B cell (primary cell): ENCODE data around the gene LARGE1. TPM values are rescaled to one million over a fixed set of nuclear protein-coding genes. Genes with fewer than 3 reads are reported as not detected.
"Not testable (repeated sequence)": the region's sequence is repeated elsewhere in the genome, so short reads cannot be mapped to it uniquely, and the experiment has no call there.

ENCODE experiments used
- ATAC-seq: fragments of 200-7000 bp; cut with Tn5 transposase; one replicate; pipeline ENCODE4 v1.10.0; 2021; ENCODE audit warnings: low read depth, mild to moderate bottlenecking, moderate number of reproducible peaks, moderate library complexity
- CTCF ChIA-PET: fragments of 350-600 bp; sonication (Branson Sonifier 250); formaldehyde crosslinking; loops from one replicate; lab custom pipeline; 2021; ENCODE audit warnings: antibody characterized with exemption, inconsistent platforms; lab: Charles Lee
- POLR2A ChIA-PET: fragments of 350-600 bp; sonication (Branson Sonifier 250); formaldehyde crosslinking; loops from one replicate; lab custom pipeline; 2021; ENCODE audit warnings: antibody characterized with exemption; lab: Charles Lee
- DNase-seq: peaks from one replicate; pipeline ENCODE4 v3.0.0; 2013
- H2AFZ ChIP-seq: 2 replicates; pipeline ENCODE4 v1.6.1; 2012; ENCODE audit warnings: mild to moderate bottlenecking, low read depth, low read length; ENCODE audit not compliant: insufficient read depth, poor library complexity, severe bottlenecking
- H3K27ac ChIP-seq, 2 donors: 1 replicate in 1 of 2; 2 replicates in 1 of 2; pipeline ENCODE4 v1.5.1; 2012 to 2013; ENCODE audit warnings: low read length in 2 of 2, mild to moderate bottlenecking in 2 of 2, moderate library complexity in 1 of 2
- H3K27me3 ChIP-seq, 4 experiments: fragments of 200-600 bp in 1 of 4; sonication (generic) in 1 of 4; replicated peaks in 1 of 4; 1 replicate in 2 of 4; 2 replicates in 2 of 4; pipeline versions ENCODE4 v1.6.1 to v1.7.0; 2013 to 2016; ENCODE audit warnings: low read length in 3 of 4, mild to moderate bottlenecking in 2 of 4, mixed read lengths in 1 of 4, moderate library complexity in 1 of 4; ENCODE audit not compliant: insufficient read depth in 4 of 4, control insufficient read depth in 3 of 4; ENCODE audit errors: control extremely low read depth in 1 of 4
- H3K36me3 ChIP-seq, 2 experiments: replicated peaks in 1 of 2; 1 replicate in 1 of 2; 2 replicates in 1 of 2; pipeline versions ENCODE4 v1.6.1 to v1.7.1; 2013; ENCODE audit warnings: low read length in 1 of 2; ENCODE audit not compliant: insufficient read depth in 2 of 2, control insufficient read depth in 1 of 2; ENCODE audit errors: control extremely low read depth in 1 of 2, extremely low read depth in 1 of 2
- H3K4me1 ChIP-seq, 2 donors: fragments of 200-600 bp in 1 of 2; sonication (generic) in 1 of 2; 1 replicate in 1 of 2; 2 replicates in 1 of 2; pipeline versions ENCODE4 v1.5.1 to v1.6.1; 2013 to 2017; ENCODE audit warnings: low read length in 2 of 2; ENCODE audit not compliant: control insufficient read depth in 2 of 2, insufficient read depth in 2 of 2
- H3K4me2 ChIP-seq: replicated peaks from 2 replicates; pipeline ENCODE3; 2012; ENCODE audit warnings: mild to moderate bottlenecking, low read depth, low read length; ENCODE audit not compliant: poor library complexity, severe bottlenecking
- H3K4me3 ChIP-seq, 5 experiments: fragments of 200-600 bp in 1 of 5; sonication (generic) in 1 of 5; 1 replicate in 3 of 5; 2 replicates in 2 of 5; pipeline versions ENCODE4 v1.5.1 to v1.7.0; 2011 to 2016; ENCODE audit warnings: low read length in 4 of 5, mild to moderate bottlenecking in 4 of 5, low read depth in 2 of 5, control low read depth in 1 of 5, moderate library complexity in 1 of 5; ENCODE audit not compliant: insufficient read depth in 1 of 5; ENCODE audit errors: control extremely low read depth in 1 of 5, extremely low read depth in 1 of 5
- H3K79me2 ChIP-seq: fragments of 200-600 bp; sonication (generic); one replicate; pipeline ENCODE4 v1.6.0; 2016; ENCODE audit warnings: low read length; ENCODE audit not compliant: control insufficient read depth, insufficient read depth
- H3K9ac ChIP-seq: fragments of 200-600 bp; sonication (generic); 2 replicates; pipeline ENCODE4 v1.6.1; 2017; ENCODE audit warnings: mild to moderate bottlenecking, low read length, moderate library complexity
- H3K9me3 ChIP-seq, 3 donors: one replicate each; pipeline versions ENCODE4 v1.6.1 to v1.7.1; 2013; ENCODE audit warnings: low read length in 2 of 3; ENCODE audit not compliant: control insufficient read depth in 2 of 3, insufficient read depth in 1 of 3; ENCODE audit errors: control extremely low read depth in 1 of 3
- H4K20me1 ChIP-seq: 2 replicates; pipeline ENCODE4 v1.6.0; 2012; ENCODE audit warnings: mild to moderate bottlenecking, low read length; ENCODE audit not compliant: insufficient read depth, control insufficient read depth, poor library complexity, severe bottlenecking
- H3K27ac Mint-ChIP-seq: one replicate; pipeline ENCODE4 v1.8.0; 2021; ENCODE audit warnings: mixed read lengths
- H3K27me3 Mint-ChIP-seq: one replicate; pipeline ENCODE4 v1.8.0; 2021; ENCODE audit warnings: mixed read lengths
- H3K4me1 Mint-ChIP-seq: one replicate; pipeline ENCODE4 v1.8.0; 2021; ENCODE audit warnings: mixed read lengths
- H3K4me3 Mint-ChIP-seq: one replicate; pipeline ENCODE4 v1.8.0; 2021; ENCODE audit warnings: mixed read lengths
- H3K9me3 Mint-ChIP-seq: one replicate; pipeline ENCODE4 v1.8.0; 2022; ENCODE audit warnings: mixed read lengths; ENCODE audit not compliant: insufficient read depth
- CTCF ChIP-seq: fragments of 200-600 bp; IDR thresholded peaks from one replicate; pipeline ENCODE4 v1.8.0; 2022; ENCODE audit warnings: antibody characterized with exemption, mild to moderate bottlenecking
- EZH2 ChIP-seq: IDR thresholded peaks from 2 replicates; pipeline ENCODE4 v1.6.1; 2012; ENCODE audit warnings: borderline replicate concordance, low read depth, mild to moderate bottlenecking, moderate library complexity, low read length; ENCODE audit not compliant: insufficient read depth, poor library complexity, severe bottlenecking
- WGBS: methylation state at CpG from one replicate; pipeline ENCODE4 v1.1.5; 2013; ENCODE audit warnings: missing lambda C conversion rate; ENCODE audit not compliant: insufficient coverage; 5-methylcytosine and 5-hydroxymethylcytosine counted together
- intact Hi-C: fragments of 100-400 bp; cut with micrococcal nuclease; formaldehyde crosslinking; loops from one replicate; pipeline ENCODE4 v1.10.0; 2022
- polyA plus RNA-seq: library from polyadenylated mRNA; depleted of rRNA; stranded (reverse); fragments of >200 nt; gene quantifications from 2 replicates; pipeline ENCODE4 v1.2.3, GENCODE V29; 2012
- total RNA-seq, 2 donors: library from RNA; stranded (reverse); fragments of 120-200 nt in 1 of 2; gene quantifications; 1 replicate in 1 of 2; 2 replicates in 1 of 2; pipeline versions ENCODE4 v1.2.3 to v1.2.4, GENCODE V29; 2013 to 2022

The LARGE1 gene
- total and polyA plus RNA-seq, 2 donors (not counting 1 experiment from before 2014, with no cell fraction given), result 20.7 to 82.0 TPM

- TF ChIP-seq CTCF (no peak), EZH2 (no peak)
- H3K27me3 ChIP-seq, result no peaks in the 10 kb centered on the region
- H3K4me3 ChIP-seq, result no peak overlapping the region
- H3K79me2 ChIP-seq, result peaks cover 35% of the 10 kb centered on the region
- WGBS, result 92% methylated on average over 2 of the region's 6 CpGs
- peaks cover under 1 to 3% of the 10 kb centered on the region in 2 donors for H3K4me1 ChIP-seq
- CTCF ChIA-PET, result no interaction called here
- no peak overlapping the region for H3K9ac ChIP-seq
- H3K27me3 Mint-ChIP-seq, result no peaks in the 10 kb centered on the region
- no peaks in the 10 kb centered on the region for H3K36me3 ChIP-seq
- peaks cover 30% of the 10 kb centered on the region for H4K20me1 ChIP-seq
- no peak overlapping the region for H3K27ac ChIP-seq
- DNase-seq (no peak), ATAC-seq (no peak)
- H3K4me3 Mint-ChIP-seq, result no peak overlapping the region
- peaks cover 5% of the 10 kb centered on the region for H3K4me1 Mint-ChIP-seq
- POLR2A ChIA-PET, result no interaction called here
- H3K27ac Mint-ChIP-seq, result no peak overlapping the region
- H3K4me2 ChIP-seq, result no peak overlapping the region
- H2AFZ ChIP-seq, result no peak overlapping the region
- intact Hi-C loops, result no loop called here
- H3K9me3 ChIP-seq, result peaks cover 0 to 8% (median 0%) of the 10 kb centered on the region in 3 donors
- peaks cover 3% of the 10 kb centered on the region for H3K9me3 Mint-ChIP-seq
These were observed 61.0 kb downstream of the LARGE1 start for GRCh38 chr22:33859311-33859710.

GRCh38 chr22:33858653-33859052 is 61.6 kb downstream of the LARGE1 start:
- H3K27ac ChIP-seq, POLR2A ChIA-PET, H3K36me3 ChIP-seq, H3K27ac Mint-ChIP-seq, ATAC-seq, H3K9ac ChIP-seq, H3K4me3 ChIP-seq, H3K4me1 ChIP-seq, H3K27me3 Mint-ChIP-seq, H3K4me1 Mint-ChIP-seq, H3K9me3 Mint-ChIP-seq, H3K4me2 ChIP-seq, DNase-seq, H3K9me3 ChIP-seq, intact Hi-C loops, H3K27me3 ChIP-seq, H3K4me3 Mint-ChIP-seq, H2AFZ ChIP-seq: not testable (repeated sequence)
- CTCF ChIA-PET, result interaction anchor here (0.6 kb wide), 1 partner anchor 111 kb away, joined by 4 read pairs; no protein-coding TSS in a partner anchor
- 100% methylated on average over 1 of the region's 5 CpGs for WGBS
- Histone ChIP-seq H4K20me1 (peaks cover 24% of the 10 kb centered on the region), H3K79me2 (peaks cover 30% of the 10 kb centered on the region)

- H3K4me3 Mint-ChIP-seq, POLR2A ChIA-PET: not testable (repeated sequence)
- 97% methylated on average over 16 of the region's 16 CpGs for WGBS
These were observed 62.5 kb downstream of the LARGE1 start for GRCh38 chr22:33857767-33858166.

More at GRCh38 chr22:33857767-33858166, 62.5 kb downstream of the LARGE1 start:
- H3K4me1 Mint-ChIP-seq, result peaks cover 18% of the 10 kb centered on the region
- DNase-seq, H3K27ac Mint-ChIP-seq, H3K4me3 ChIP-seq, H3K27me3 Mint-ChIP-seq, CTCF ChIA-PET, H3K9me3 Mint-ChIP-seq, H3K36me3 ChIP-seq, H3K27ac ChIP-seq, H2AFZ ChIP-seq, H3K9ac ChIP-seq, H3K4me2 ChIP-seq, H3K9me3 ChIP-seq, H3K27me3 ChIP-seq, ATAC-seq, intact Hi-C loops: not testable (repeated sequence)
- Histone ChIP-seq H3K79me2 (peaks cover 30% of the 10 kb centered on the region), H3K4me1 (peaks cover 15 to 16% of the 10 kb centered on the region in 2 donors), H4K20me1 (peaks cover 17% of the 10 kb centered on the region)
